Suprapubic skin (tissue), 4 donors: ENCODE data around the gene CFH. TPM values are rescaled to one million over a fixed set of nuclear protein-coding genes. Genes with fewer than 3 reads are reported as not detected.

Experiments used
- DNase-seq, 2 donors: peaks; one replicate each; pipeline ENCODE4 v3.0.0-alpha.2; 2019; ENCODE audit warnings: low spot score in 2 of 2
- H3K27ac ChIP-seq: fragments of 200-600 bp; sonication (generic); one replicate; pipeline ENCODE4 v1.5.1; 2019
- H3K27me3 ChIP-seq: fragments of 200-600 bp; sonication (generic); one replicate; pipeline ENCODE4 v1.5.1; 2019
- H3K36me3 ChIP-seq: fragments of 200-600 bp; sonication (generic); one replicate; pipeline ENCODE4 v1.5.1; 2019
- H3K4me1 ChIP-seq: fragments of 200-600 bp; sonication (generic); one replicate; pipeline ENCODE4 v1.5.1; 2019
- H3K4me3 ChIP-seq: fragments of 200-600 bp; sonication (generic); one replicate; pipeline ENCODE4 v1.5.1; 2019; ENCODE audit warnings: mild to moderate bottlenecking
- H3K9me3 ChIP-seq: fragments of 200-600 bp; sonication (generic); one replicate; pipeline ENCODE4 v1.5.1; 2019
- EP300 ChIP-seq: sonication (generic); formaldehyde crosslinking; IDR thresholded peaks from one replicate; pipeline ENCODE4 v1.6.1; 2017; ENCODE audit warnings: antibody characterized with exemption
- POLR2A ChIP-seq, 2 donors: fragments of 450-650 bp; IDR thresholded peaks; one replicate each; pipeline ENCODE4 v1.6.1; 2017; ENCODE audit warnings: antibody characterized with exemption in 2 of 2, mild to moderate bottlenecking in 2 of 2, moderate library complexity in 2 of 2
- POLR2AphosphoS5 ChIP-seq, 3 donors: sonication (generic); formaldehyde crosslinking; IDR thresholded peaks; one replicate each; pipeline ENCODE4 v1.6.1; 2017; ENCODE audit warnings: antibody characterized with exemption in 3 of 3
- WGBS: methylation state at CpG from one replicate; pipeline ENCODE4 v1.1.5; 2018; 5-methylcytosine and 5-hydroxymethylcytosine counted together
- total RNA-seq, 4 donors: library from RNA; depleted of rRNA; stranded (reverse); fragments of >200 nt; gene quantifications; one replicate each; pipeline ENCODE4 v1.1.0, GENCODE V29; 2016
- TF ChIP-seq, protein P1 (sequence below), 2 donors: fragments of 200-600 bp in 1 of 2; fragments of 450-650 bp in 1 of 2; sonication (generic) in 1 of 2; IDR thresholded peaks; one replicate each; pipeline ENCODE4 v1.5.1; 2016 to 2019; ENCODE audit warnings: antibody characterized with exemption in 2 of 2, mild to moderate bottlenecking in 1 of 2, moderate library complexity in 1 of 2

The CFH gene
- total RNA-seq, 4 donors from 2014 or later: 12.8 to 45.2 (median 27.3) TPM

DNA sequence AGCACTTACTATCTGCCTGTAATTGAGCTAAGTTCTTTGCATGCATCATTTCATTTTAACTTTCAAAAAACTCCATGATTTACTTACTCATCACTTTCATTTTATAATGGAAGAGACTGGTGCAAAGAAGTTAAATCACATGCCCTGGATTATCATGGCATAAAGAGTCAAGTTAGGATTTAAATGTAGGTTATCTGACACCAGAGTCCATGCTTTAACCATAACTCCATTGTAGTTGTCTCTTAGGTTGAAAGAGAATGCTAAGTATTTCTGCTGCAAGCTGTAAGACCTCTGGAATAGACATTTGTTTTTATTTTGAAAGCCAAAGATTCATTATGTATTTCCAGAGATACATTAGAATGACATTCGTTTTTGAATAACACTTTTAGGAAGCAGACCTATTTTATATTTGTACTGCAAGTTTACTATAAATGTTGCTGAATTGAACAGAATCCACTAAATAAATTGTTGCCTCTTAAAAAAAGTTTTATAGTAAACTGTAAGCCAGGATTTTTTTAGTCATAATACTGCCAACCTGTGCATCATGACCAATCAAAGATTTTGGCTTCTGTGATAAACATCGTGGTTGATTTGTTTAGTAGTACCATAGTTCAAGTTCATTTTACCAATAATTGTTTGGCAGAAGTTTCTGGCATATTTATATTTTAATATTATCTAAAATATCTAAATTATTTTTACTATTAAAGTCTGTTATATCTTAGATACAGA is 26.1 kb downstream of the CFH start:
- TF ChIP-seq POLR2A (IDR thresholded peaks at IDR 0.05): no peak
- no peak for TF ChIP-seq EP300
- no peak for TF ChIP-seq POLR2AphosphoS5 (IDR thresholded peaks at IDR 0.05)
- TF ChIP-seq, protein P1, sequence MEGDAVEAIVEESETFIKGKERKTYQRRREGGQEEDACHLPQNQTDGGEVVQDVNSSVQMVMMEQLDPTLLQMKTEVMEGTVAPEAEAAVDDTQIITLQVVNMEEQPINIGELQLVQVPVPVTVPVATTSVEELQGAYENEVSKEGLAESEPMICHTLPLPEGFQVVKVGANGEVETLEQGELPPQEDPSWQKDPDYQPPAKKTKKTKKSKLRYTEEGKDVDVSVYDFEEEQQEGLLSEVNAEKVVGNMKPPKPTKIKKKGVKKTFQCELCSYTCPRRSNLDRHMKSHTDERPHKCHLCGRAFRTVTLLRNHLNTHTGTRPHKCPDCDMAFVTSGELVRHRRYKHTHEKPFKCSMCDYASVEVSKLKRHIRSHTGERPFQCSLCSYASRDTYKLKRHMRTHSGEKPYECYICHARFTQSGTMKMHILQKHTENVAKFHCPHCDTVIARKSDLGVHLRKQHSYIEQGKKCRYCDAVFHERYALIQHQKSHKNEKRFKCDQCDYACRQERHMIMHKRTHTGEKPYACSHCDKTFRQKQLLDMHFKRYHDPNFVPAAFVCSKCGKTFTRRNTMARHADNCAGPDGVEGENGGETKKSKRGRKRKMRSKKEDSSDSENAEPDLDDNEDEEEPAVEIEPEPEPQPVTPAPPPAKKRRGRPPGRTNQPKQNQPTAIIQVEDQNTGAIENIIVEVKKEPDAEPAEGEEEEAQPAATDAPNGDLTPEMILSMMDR (IDR thresholded peaks at IDR 0.05): no peak
- no peak overlapping the region for H3K4me3 ChIP-seq
- H3K27ac ChIP-seq: no peak overlapping the region
- no peak for DNase-seq
- 65% methylated on average over 2 of the region's 2 CpGs for WGBS
- no peaks in the 10 kb centered on the region for H3K9me3 ChIP-seq
- no peaks in the 10 kb centered on the region for H3K36me3 ChIP-seq
- no peaks in the 10 kb centered on the region for H3K27me3 ChIP-seq
- H3K4me1 ChIP-seq: no peaks in the 10 kb centered on the region

DNA sequence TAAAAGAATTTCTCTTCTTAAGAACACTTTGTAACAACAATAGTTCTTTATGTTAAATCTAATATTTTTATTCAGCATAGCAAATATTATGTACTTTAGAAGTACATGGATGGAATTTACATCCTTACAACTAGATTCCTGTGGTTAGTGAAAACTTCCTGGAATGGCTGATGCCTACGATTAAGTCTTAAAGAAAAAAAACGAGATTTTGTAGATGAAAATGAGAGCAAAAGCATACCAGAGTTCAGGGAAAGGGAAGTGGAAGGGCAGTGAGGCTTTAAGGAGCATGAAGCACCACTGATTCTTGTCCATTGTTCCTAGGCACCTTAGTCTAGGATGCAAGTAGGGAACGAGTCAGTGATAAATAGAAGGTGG is 26.7 kb downstream of the CFH start:
- Histone ChIP-seq H3K9me3 (no peaks in the 10 kb centered on the region), H3K4me1 (no peaks in the 10 kb centered on the region), H3K36me3 (no peaks in the 10 kb centered on the region), H3K27me3 (no peaks in the 10 kb centered on the region), H3K27ac (no peak overlapping the region), H3K4me3 (no peak overlapping the region)
- DNase-seq: no peak
- TF ChIP-seq POLR2A (IDR thresholded peaks at IDR 0.05) (no peak), EP300 (no peak), POLR2AphosphoS5 (IDR thresholded peaks at IDR 0.05) (no peak)
- TF ChIP-seq, protein P1 (IDR thresholded peaks at IDR 0.05): no peak
- 49% methylated on average over 3 of the region's 3 CpGs for WGBS

DNA sequence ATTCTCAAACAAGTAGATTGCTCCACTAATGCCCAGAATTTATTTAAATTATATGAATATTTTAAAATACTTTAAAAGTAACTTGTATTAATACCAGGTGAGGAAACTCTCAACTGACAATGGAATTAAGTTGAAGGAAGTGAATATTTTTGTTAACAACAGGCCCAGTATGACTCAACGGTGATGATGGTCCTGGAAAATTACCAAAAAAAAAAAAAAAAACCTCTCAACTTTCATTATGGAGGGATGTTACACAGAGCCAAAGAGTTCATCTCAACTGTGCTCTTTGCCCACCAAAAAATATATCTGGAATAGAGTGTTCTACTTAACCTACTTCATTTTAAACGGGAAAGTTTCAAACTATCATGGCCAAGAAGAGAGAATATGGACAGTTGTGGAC is 28.3 kb downstream of the CFH start:
- Histone ChIP-seq H3K4me3 (no peak overlapping the region), H3K4me1 (no peaks in the 10 kb centered on the region), H3K36me3 (no peaks in the 10 kb centered on the region), H3K27ac (no peak overlapping the region), H3K27me3 (no peaks in the 10 kb centered on the region), H3K9me3 (no peaks in the 10 kb centered on the region)
- 71% methylated on average over 2 of the region's 2 CpGs for WGBS
- no peak for DNase-seq
- no peak for TF ChIP-seq POLR2AphosphoS5 (IDR thresholded peaks at IDR 0.05)
- no peak for TF ChIP-seq POLR2A (IDR thresholded peaks at IDR 0.05)
- TF ChIP-seq, protein P1 (IDR thresholded peaks at IDR 0.05): no peak
- TF ChIP-seq EP300: no peak

DNA sequence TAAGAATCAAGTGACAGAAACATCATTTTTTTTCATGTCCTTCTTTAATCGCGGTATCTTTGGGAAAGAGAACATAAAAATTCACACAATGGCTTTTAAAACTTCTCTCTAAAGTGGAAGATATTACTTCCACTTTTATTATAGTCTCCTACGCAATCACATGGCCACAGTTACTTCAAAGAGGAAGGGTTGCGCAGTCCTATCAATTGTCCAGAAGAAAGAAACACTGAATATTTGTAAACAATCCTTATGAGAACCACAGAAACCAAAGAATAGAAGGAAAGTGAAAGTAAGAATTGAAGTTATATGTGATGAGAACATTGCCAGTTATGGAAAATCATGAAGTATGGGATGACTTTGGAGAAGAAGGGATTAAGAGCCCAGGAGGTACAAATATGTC is 32.6 kb downstream of the CFH start:
- Histone ChIP-seq H3K4me3 (no peak overlapping the region), H3K27ac (no peak overlapping the region), H3K9me3 (no peaks in the 10 kb centered on the region), H3K4me1 (no peaks in the 10 kb centered on the region), H3K27me3 (no peaks in the 10 kb centered on the region), H3K36me3 (no peaks in the 10 kb centered on the region)
- 91% methylated on average over 4 of the region's 4 CpGs for WGBS
- no peak for DNase-seq
- TF ChIP-seq POLR2A (IDR thresholded peaks at IDR 0.05) (no peak), POLR2AphosphoS5 (IDR thresholded peaks at IDR 0.05) (no peak), EP300 (no peak)
- TF ChIP-seq, protein P1 (IDR thresholded peaks at IDR 0.05): no peak

DNA sequence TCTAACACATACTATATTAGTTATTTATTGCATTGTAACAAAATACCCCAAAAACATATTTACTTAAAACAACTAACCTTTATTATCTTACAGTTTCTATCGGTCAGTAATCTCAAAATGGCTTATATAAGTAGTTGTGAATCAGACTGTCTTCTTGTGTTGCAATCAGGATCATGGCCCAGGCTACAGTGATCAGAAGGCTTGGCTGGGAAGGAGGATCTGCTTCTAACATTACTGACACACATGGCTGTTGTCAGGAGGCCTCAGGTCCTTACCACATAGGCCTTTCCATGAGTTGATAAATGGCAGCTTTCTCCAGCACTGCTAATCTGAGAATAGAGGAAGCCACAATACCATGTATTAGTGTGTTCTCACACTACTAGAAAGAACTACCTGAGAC is 33.7 kb downstream of the CFH start:
- no peak overlapping the region for H3K4me3 ChIP-seq
- 98% methylated on average over 1 of the region's 1 CpG for WGBS
- TF ChIP-seq POLR2AphosphoS5 (IDR thresholded peaks at IDR 0.05) (no peak), POLR2A (IDR thresholded peaks at IDR 0.05) (no peak), EP300 (no peak)
- TF ChIP-seq, protein P1 (IDR thresholded peaks at IDR 0.05): no peak

More for the DNA sequence above, 33.7 kb downstream of the CFH start:
- H3K27me3 ChIP-seq: no peaks in the 10 kb centered on the region
- no peak for DNase-seq
- no peak overlapping the region for H3K27ac ChIP-seq
- H3K36me3 ChIP-seq: peaks cover 2% of the 10 kb centered on the region
- no peaks in the 10 kb centered on the region for H3K9me3 ChIP-seq
- H3K4me1 ChIP-seq: no peaks in the 10 kb centered on the region
